ENCODE data around the gene ZC2HC1B.
"Not testable (repeated sequence)": the region's sequence is repeated elsewhere in the genome, so short reads cannot be mapped to it uniquely, and the experiment has no call there.

The ZC2HC1B gene

DNA sequence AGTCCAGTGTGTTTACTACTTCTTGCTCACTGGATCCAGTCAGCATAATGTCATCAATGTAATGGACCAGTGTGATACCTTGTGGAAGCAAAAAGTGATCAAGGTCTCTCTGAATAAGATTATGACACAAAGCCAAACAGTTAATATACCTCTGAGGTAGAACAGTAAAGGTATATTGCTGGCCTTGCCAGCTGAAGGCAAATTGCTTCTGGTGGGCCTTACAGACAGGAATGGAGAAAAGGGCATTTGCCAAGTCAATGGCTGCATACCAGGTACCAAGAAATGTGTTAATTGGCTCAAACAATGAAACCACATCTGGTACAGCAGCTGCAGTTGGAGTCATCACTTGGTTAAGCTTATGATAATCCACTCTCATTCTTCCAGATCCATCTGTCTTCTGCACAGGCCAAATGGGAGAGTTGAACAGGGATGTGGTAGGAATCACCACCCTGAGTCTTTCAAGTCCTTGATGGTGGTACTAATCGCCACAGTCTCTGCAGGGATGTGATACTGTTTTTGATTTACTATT lies 7.0 kb downstream of the ZC2HC1B start:
- not testable (repeated sequence) for DNase-seq

DNA sequence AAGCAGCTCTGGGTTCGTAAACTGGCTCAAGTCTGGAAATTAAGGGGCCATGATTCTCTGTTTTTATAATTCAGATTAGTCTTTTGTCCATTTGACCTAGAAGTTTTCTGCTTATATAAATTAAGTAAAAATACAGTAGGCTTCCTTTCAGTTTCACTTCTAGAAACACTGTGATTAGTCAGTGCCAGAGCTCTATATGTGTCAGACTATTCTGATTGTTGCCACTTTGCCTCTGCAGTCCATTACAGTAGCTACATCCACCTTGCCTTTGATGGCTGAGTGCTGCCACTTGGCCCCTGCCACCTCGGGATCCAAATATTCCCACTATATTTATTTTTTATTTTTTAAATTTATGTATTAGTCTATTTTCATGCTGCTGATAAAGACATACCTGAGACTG lies 7.9 kb downstream of the ZC2HC1B start:
- no peak for DNase-seq

DNA sequence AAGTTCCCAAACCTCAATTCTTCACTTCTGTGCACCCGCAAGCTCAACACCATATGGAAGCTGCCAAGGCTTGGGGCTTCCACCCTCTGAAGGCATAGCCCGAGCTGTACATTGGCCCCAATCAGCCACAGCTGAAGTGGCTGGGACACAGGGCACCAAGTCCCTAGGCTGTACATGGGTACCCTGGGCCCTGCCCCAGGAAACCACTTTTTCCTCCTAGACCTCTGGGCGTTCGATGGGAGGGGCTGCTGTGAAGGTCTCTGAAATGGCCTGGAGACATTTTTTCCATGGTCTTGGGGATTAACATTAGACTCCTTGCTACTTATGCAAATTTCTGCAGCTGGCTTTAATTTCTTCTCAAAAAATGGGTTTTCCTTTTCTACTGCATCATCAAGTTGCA lies 9.3 kb downstream of the ZC2HC1B start:
- DNase-seq, result not testable (repeated sequence)

DNA sequence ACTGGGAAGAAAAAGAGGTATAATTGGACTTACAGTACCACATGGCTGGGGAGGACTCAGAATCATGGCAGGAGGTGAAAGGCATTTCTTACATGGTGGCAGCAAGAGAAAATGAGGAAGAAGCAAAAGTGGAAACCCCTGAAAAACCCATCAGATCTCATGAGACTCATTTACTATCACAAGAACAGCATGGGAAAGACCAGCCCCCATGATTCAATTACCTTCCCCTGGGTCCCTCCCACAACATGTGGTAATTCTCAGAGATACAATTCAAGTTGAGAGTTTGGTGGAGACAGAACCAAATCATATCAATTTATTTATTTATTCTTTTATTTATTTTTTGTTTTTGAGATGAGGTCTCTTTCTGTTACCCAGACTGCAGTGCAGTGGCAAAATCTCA lies 10.2 kb downstream of the ZC2HC1B start:
- not testable (repeated sequence) for DNase-seq

DNA sequence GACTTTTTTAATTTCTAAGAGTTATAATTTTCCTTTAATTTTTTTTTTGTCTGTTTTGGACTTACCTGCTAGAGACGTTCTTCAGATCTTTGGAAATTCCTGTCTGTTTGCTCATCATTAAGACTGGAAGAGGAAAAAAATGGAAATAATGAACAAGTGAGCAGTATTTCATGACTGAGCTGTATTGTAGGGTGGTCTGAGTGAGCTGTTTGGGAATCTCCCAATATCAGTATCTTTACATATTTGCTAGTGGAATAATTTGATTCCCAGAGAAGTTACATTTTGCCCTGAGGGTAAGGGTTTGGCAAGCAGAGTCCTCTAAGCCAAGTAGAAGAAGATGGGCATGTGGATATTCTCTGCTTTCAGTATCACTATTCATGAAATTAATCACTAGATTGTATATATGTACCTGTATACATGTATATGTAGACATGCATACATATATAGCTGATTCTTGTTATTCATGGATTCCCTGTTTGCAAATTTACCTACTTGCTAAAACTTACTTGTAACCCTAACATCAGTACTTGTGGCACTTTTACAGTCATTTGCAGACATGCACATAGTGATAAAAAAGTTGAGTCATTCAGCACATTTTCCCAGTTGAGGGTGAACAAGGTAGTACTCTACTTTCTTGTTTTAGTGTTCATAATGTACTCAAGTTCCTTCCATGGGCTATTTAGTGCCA lies 13.5 kb downstream of the ZC2HC1B start:
- DNase-seq, result no peak

DNA sequence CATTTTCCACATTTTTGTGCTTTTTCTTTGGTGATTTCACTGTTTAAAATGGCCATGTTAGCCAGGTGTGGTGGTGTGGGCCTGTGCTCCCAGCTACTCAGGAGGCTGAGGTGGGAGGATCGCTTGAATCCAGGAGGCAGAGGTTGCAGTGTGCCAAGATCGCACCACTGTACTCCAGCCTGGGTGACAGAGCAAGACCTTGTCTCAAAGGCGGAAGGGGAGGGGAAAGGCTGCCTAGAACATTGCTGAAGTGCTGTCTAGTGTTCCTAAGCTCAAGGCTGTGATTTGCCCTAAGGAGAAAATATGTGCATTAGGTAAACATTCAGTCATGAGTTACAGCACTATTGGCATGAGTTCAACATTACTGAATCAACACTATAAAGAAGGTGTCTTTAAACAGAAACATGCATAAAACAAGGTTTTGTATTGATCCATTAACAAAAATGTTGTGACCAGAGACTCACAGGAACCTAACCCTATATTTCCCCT lies 14.0 kb downstream of the ZC2HC1B start:
- no peak for DNase-seq

DNA sequence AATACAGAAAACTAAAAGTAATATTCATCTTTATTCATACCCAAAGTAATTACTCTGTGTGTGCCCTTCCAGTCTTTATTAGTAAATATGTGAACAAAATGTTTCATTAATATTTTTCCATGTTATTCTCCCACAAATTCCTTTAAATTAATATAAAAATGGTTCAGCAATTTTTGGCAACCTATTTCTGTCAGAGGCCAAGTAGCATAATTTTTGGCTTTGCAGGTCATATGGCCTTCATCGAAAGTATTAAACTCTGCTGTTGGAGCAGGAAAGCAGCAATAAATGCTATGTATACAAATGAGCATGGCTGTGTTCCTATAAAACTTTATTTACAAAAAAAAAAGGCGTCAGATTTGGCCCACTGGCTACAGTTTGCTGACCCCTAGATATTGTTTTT lies 16.1 kb downstream of the ZC2HC1B start:
- no peak for DNase-seq

DNA sequence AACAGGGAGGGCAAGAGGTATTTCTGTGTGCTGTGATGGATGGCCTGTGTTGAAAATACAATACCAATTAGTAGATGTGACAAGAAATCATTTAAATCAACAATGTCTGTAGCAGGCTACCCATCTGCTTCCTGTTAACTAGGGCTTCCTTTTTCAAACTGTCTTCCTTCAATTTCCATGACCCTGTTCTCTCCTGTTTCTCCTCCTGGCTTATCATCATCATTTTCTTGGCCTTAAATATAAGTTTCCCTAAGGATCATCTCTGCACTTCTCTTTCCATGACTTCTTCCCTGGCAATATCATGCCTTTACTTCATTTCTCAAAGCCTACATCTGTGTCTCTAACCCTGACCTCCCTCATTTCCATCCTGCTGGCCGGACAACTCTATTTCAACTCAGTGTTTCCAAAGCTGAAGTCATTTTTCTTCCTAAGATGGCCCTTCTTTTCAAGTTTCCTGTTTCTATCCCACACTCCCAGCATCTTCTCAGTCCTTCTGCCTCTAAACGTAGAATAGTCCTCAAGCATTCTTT lies 18.2 kb downstream of the ZC2HC1B start:
- no peak for DNase-seq

DNA sequence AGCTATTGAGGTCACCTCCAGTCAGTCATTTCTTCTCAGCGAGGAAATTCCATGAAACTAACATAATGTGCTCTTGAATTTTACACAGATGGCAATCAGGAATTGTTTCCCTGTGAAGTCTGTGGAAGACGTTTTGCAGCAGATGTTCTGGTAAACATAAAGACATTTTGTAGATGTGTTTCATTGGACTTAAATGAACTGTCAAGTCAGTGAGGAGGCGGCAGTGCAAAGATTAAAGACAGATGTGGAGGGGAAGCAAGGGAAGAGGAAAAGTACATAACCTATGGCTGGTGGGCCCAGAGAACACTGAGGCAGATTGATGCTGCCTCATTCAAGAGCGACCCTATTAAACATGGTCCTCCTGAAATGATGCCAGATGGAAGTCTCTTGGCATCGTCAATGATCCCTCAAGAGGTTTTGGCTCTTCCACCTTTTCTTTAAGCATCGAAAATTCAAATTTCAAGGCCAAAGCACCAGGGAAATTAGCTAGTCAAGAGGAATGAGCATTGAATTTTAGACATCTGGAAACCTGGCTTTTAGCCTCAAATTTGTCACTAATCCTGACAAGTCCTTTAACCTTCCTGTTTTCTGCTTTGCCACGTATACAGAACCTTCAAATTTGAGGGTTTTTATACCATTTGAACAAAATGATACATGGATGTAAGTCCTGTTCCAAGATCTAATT lies 20.1 kb downstream of the ZC2HC1B start:
- no peak for DNase-seq

DNA sequence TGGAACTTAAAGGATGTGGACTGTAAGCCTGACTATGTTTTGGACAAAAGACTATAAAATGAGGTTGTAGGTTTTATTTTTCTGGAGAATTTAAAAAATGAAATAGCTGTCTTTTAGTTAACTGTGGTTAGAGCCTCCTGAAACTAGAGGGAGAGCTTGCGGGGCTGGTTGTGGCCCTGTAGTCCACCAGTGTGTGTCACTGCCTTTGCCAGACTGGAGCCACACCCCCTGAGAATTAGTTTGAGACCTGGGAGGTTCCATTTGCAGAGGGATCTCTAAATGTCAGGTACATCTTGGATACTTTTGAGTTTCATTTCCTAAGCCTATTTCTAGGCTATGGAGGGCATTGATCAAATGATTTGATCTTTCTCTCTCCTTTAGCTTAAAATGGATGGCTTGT lies 20.8 kb downstream of the ZC2HC1B start:
- no peak for DNase-seq

DNA sequence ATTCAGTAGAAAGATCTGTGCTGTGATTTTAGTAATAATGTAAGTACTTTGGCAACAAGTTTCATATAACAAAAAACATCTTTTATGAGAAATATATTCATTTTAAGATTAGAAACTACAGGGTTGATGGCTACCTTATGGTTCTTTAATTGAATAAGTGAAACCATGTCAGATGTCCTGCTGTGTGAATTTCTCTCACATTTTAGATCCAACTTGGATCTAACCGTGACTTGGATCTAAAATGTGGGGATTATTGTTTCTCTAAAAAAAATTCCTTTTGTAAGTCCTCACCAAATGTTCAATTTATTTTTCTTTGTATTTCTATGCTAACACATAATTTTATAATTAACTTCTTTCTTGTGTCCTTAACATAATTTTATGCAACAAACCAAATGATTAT lies 30.4 kb downstream of the ZC2HC1B start:
- no peak for DNase-seq

DNA sequence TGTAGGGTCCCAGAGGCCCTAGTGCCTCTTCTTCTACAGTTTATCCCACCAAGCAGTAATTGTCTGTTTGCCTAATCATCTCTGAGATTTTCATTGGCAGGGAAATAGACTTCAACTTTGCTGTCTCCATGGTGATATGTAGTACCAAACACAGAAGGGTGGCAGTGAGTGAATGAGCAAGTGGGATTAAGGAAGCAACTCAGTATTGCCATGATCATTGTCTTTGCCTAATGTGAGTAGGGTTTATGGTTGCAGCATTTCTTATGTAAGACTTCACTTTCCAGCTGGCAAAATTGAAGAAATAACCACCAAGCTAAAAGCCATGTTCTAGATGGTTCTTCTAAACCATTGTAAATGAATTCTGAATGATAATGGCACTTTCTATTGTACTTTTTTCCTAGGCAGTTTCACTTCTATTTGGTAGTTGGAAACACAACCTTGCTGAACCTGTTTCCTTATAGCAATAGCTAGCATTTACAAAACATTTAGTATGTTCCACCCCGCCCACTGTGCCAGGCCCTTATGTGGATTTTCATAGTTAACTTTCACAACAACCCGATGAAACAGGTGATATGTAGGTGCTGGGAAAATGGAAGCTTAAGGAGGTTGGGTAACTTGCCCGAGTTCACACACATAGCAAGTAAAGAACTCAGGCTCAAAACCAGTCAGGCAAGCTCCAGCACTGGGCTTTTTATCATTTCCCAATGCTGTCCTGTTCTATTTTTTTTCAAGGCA lies 32.0 kb downstream of the ZC2HC1B start:
- DNase-seq, result no peak

DNA sequence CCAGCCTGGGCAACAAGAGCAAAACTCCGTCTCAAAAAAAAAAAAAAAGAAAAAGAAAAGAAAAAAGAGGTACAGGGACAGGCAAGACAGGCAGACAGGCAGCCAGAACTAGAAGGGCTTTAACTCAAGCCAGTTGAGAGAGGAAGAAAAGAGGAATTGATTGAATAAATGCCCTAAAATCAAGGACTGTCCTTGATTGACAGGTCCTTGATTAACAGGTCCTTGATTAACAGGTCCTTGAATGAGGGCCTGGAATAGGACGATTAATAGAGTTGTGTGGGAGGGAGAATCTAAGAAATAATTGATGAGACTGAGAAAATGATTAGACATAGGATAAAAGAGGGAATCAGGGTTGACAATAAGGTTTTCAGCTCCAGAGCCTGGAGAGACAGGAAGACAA lies 36.1 kb downstream of the ZC2HC1B start:
- DNase-seq, result no peak

DNA sequence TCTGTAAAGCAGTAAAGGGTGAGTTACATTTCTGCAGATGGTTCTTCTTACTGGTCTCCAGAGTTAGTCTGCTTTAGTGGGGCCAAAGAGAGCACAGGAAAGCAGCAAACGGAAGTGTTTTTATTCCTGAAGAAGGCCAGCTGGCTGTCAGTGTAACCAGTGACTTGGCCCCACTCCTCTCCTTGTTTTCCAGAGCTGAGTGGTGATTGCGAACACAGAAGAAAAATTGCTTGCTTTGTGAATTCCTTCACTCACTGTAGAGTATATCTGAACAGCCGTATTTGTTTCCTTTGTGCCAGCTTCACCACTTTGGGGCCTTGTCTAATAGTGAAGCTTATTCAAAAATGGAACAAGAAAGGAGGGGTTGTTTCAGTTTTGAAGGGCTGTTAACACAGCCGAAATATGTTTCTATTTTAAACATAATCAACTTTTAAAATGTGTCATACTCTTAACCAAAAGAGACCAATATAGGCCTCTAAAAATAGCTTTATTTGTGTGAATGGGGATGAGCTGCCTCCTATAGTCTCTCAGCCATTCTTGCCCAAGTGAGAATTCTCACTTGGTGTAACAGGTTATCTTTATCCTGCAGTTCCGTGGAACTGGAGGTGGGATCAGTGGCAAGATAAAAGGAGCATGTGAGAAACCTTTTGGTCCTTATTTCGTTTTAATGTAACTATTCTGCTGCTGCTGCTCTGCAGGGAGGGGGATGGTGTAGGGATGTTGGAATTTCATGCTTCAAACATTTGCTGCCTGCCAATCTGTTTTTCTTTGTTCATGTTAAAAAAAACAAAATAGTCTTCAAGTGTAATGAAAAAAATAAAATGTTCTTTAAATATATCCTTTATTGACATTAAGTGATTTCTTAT lies 37.8 kb downstream of the ZC2HC1B start:
- no peak for DNase-seq

DNA sequence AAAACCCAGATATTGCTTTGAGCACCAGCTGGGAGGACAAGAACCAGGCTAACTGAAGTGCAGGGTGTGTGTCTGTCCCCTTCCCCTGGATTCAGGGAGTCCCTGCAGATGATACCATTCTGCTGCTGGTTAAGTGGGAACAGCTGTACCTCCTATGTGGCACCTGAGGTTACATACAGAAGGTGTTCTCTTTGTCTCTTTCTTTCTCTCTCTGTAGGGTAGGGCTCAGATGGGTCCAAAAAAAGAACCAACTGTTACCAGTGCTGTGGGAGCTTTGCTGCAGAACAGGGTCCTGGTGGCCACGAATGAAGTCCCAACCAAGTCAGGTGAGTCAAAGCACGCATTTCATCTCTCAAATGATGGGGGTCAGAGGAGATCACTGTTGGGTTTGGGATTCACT lies 38.6 kb downstream of the ZC2HC1B start:
- no peak for DNase-seq

DNA sequence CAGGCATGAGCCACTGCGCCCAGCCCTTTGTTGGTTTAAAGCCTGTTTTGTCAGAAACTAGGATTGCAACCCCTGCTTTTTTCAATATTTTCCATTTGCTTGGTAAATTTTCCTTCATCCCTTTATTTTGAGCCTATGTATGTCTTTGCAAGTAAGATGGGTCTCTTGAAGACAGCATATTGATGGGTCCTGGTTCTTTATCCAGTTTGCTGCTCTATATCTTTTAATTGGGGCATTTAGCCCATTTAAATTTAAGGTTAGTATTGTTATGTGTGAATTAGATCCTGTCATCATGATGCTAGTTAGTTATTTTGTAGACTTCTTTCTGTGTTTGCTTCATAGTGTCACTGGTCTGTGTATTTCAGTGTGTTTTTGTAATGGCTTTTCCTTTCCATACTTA lies 46.8 kb downstream of the ZC2HC1B start:
- no peak for DNase-seq

DNA sequence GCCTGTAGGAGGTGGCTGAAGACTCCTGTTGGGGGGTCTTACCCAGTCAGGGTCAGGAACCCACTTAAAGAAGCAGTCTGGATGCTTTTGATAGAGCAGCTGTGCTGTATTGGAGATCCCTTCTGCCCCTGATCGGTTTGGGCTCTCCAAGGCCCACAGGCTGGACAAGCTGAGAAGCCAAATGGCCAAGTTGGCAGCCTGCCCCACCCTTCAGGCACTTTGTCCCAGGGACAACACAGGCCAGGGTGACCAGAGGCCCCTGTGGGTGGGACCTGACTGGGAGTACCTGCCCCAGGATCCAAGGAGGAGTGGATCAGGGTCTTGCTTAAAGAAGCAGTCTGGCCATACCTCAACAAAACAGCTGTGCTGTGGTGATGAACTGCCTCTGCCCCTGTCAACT lies 48.4 kb downstream of the ZC2HC1B start:
- DNase-seq, result no peak

DNA sequence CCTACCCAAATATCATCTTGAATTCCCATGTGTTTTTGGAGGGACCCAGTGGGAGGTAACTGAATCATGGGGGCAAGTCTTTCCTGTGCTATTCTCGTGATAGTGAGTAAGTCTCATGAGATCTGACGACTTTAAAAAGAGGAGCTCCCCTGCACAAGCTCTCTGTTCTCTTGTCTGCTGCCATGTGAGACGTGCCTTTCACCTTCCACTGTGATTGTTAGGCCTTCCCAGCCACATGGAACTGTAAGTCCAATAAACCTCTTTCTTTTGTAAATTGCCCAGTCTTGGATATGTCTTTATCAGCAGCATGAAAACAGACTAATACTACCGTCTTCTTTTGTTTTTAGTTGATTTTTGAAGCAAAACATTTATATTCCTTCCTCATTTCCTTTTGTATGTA lies 52.8 kb downstream of the ZC2HC1B start:
- DNase-seq, result not testable (repeated sequence)

DNA sequence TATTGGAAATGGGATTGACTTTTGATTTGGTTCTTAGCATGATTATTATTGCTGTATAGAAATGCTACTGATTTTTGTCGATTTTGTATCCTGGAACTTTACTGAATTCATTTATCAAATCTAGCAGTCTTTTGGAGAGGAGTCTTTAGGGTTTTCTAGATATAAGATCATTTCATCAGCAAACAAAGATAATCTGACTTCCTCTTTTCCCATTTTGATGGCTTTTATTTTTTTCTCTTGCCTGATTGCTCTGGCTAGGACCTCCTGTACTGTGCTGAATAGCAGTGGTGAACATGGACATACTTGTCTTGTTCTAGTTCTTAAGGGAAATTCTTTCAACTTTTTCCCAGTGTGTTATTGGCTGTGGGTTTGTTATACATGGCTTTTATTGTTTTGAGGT lies 64.6 kb downstream of the ZC2HC1B start:
- DNase-seq, result no peak

DNA sequence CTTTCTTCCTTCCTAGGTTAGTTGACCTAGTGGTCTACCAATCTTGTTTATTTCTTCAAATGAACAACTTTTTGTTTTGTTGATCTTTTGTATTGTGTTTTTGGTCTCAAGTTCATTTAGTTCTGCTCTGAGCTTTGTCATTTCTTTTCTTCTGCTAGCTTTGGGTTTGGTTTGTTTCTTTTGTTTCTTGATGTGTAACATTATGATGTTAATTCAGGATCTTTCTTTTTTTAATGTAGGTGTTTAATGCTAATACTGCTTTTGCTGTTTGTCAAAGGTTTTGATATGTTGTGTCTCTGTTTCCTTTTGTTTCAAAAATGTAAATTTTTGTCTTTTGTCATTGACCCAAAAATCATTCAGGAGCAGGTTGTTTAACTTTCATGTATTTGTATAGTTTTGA lies 65.7 kb downstream of the ZC2HC1B start:
- DNase-seq, result no peak

DNA sequence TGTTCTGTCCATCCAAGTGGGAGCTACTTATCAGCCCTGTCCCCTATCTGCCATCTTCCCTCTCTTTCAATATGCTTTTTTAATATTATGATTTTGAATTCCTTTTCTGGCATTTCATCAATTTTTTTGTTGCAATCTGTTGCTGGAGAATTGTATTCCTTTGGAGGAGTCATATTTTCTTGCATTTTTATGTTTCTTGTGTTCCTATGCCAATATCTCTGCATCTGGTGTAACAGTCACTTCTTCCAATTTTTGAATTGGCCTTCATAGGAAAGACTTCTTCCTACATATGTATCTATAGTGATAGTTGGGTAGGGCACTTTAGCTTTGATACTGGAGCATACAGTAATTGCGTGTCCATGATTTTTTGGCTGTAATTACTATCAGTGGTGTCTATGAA lies 70.1 kb downstream of the ZC2HC1B start:
- no peak for DNase-seq

DNA sequence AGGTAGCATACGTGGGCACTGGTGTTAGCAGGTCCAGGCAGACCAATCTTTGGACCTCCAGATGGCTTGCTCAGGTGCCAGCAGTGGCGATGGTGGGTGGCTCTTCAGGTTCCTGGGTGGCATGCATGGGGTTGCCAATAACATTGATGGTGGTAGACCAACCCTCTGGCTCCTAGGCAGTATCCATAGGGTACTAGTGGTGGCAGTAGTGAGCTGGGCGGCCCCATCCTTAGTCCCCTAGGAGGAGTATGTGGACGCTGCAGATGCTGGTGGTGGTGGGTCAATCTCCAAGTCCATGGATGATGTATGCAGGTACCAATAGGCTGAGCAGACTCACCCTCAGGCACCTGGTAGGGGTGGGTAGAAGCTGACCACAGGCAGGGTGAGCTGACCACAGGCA lies 70.6 kb downstream of the ZC2HC1B start:
- DNase-seq, result no peak

DNA sequence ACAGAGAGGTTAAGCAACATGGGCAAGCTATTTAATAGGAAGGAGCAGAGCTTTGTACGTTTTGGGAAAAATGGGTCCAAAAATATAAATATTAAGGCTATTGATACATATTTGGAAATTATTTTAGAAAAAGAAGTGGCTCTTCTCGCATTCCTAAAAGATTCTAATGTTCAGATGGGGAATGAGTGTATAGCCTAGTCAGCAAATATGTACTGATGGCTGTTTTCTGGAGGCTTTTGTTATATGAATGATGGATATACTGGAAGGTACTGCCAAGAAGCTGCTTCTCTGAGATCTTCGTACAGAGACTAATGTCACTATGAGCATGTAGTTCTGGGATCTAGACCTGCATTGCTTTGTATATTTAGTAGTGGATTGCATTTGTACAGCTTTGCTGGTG lies 72.1 kb downstream of the ZC2HC1B start:
- no peak for DNase-seq
